HepG2 (cell line): Measurements from ENCODE around the gene DOCK4.

Experiments
- ARHGAP35 ChIP-seq: sonication (generic); formaldehyde crosslinking; IDR thresholded peaks from 2 replicates; pipeline ENCODE4 v1.9.0; 2022; ENCODE audit warnings: mild to moderate bottlenecking, inconsistent platforms, moderate library complexity, missing genetic modification reagents, borderline replicate concordance
- DRAP1 ChIP-seq: IDR thresholded peaks from 2 replicates; pipeline ENCODE4 v1.6.1; 2016; ENCODE audit warnings: missing genetic modification reagents, missing compliant biosample characterization
- NFE2L1 ChIP-seq: sonication (generic); formaldehyde crosslinking; IDR thresholded peaks from 2 replicates; pipeline ENCODE4 v1.4.0; 2020; ENCODE audit warnings: missing genetic modification reagents, mild to moderate bottlenecking, borderline replicate concordance
- NR3C1 ChIP-seq: sonication (generic); formaldehyde crosslinking; IDR thresholded peaks from 2 replicates; pipeline ENCODE4 v1.4.0; 2020; ENCODE audit warnings: missing genetic modification reagents
- ZNF75D ChIP-seq: sonication (generic); formaldehyde crosslinking; IDR thresholded peaks from 2 replicates; pipeline ENCODE4 v1.8.1; 2023; ENCODE audit warnings: missing genetic modification reagents, mild to moderate bottlenecking, borderline replicate concordance

- no peak for TF ChIP-seq ARHGAP35
- TF ChIP-seq NR3C1 (CRISPR knock-in tag), result no peak
- no peak for TF ChIP-seq DRAP1
- no peak for TF ChIP-seq ZNF75D
- no peak for TF ChIP-seq NFE2L1 (CRISPR knock-in tag)
Measured at GRCh38 chr7:112252141-112252540, 45.9 kb upstream of the DOCK4 start.
